Lower leg skin (tissue), 3 donors: ENCODE measurements around the gene CHERP.

ENCODE experiments used
- POLR2A ChIP-seq, 2 donors: fragments of 450-650 bp; IDR thresholded peaks; one replicate each; pipeline ENCODE4 v1.6.1; 2016 to 2017; ENCODE audit warnings: antibody characterized with exemption in 2 of 2, mild to moderate bottlenecking in 1 of 2, moderate library complexity in 1 of 2
- TF ChIP-seq, protein P1 (sequence below), 3 donors: fragments of 450-650 bp; IDR thresholded peaks; one replicate each; pipeline ENCODE4 v1.5.1; 2016; ENCODE audit warnings: antibody characterized with exemption in 3 of 3, mild to moderate bottlenecking in 3 of 3, moderate library complexity in 2 of 3

DNA sequence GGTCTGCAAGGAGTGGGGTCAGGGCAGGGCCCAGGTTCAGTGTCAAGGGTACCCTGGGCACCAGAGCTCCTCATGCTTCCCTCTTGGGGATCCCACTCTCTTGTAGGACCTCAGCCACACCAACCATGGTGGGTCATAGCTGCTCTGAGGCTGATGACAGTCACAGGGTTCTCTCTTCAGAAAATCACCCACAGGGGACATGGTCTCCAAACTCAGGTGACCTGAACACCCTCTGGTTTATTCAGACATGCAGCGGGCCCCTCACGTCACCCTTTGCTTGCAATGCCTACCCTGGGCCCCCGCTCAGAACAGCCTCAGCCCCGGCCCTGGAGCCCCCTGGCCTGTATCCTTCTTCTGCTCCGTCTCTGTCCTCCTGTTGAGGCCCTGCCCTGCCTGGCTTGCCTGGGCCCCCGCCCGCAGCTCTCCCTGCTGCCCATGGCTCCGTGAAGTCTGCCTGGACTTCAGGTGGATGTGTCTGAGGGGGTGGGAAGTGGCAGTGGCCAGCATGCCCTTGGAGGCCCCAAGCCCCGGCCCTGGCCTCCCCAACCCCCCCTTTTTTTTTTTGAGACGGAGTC, 20.4 kb downstream of the CHERP start:
- TF ChIP-seq, protein P1, sequence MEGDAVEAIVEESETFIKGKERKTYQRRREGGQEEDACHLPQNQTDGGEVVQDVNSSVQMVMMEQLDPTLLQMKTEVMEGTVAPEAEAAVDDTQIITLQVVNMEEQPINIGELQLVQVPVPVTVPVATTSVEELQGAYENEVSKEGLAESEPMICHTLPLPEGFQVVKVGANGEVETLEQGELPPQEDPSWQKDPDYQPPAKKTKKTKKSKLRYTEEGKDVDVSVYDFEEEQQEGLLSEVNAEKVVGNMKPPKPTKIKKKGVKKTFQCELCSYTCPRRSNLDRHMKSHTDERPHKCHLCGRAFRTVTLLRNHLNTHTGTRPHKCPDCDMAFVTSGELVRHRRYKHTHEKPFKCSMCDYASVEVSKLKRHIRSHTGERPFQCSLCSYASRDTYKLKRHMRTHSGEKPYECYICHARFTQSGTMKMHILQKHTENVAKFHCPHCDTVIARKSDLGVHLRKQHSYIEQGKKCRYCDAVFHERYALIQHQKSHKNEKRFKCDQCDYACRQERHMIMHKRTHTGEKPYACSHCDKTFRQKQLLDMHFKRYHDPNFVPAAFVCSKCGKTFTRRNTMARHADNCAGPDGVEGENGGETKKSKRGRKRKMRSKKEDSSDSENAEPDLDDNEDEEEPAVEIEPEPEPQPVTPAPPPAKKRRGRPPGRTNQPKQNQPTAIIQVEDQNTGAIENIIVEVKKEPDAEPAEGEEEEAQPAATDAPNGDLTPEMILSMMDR (IDR thresholded peaks at IDR 0.05), result no peak
- no peak for TF ChIP-seq POLR2A (IDR thresholded peaks at IDR 0.05)
